ENCODE measurements around the gene RADX. TPM values are rescaled to one million over a fixed set of nuclear protein-coding genes. Genes with fewer than 3 reads are reported as not detected.

Gene RADX
- total and polyA plus RNA-seq, 2 experiments from 2014 or later = 1.9 to 6.7 TPM

DNA sequence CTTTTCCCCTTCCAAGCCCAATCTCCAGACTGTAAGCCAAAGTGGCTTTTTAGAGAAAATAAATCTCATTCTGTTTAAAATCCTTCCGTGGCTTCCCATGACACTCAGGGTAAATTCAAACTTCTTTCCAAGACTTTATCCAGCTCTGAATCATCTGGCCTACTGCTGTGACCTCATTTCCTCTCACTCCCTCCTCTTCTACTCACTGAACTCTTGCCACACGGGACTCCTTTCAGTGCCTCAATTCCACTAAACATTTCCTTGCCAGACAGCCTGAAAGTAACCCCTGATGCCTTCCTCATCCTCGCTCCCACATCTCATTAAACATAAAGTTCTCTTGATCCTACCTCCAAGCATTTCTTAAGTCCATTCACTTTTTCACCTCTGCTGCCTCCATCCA, 86.9 kb downstream of the RADX start:
- Mint-ChIP-seq H3K27ac (no peak overlapping the region), H3K36me3 (ENCODE audit: low read depth) (no peaks in the 10 kb centered on the region), H3K4me3 (no peak overlapping the region), H3K4me1 (no peaks in the 10 kb centered on the region; the same call in 2 of the 3 replicates), H3K9me3 (no peaks in the 10 kb centered on the region), H3K27me3 (ENCODE audit: insufficient read depth, low read depth, poor library complexity) (peaks cover 1% of the 10 kb centered on the region)
- Histone ChIP-seq H3K27ac (ENCODE audit: low read depth) (no peak overlapping the region), H3K9me2 (ENCODE audit: insufficient read depth) (no peaks in the 10 kb centered on the region), H3K79me2 (replicated peaks; ENCODE audit: insufficient read depth) (no peaks in the 10 kb centered on the region), H2AFZ (no peak overlapping the region; the same call in 1 of the 2 replicates), H3K4me3 (no peak overlapping the region), H3K4me1 (ENCODE audit: insufficient read depth) (no peaks in the 10 kb centered on the region), H3F3A (replicated peaks; ENCODE audit: low read depth) (no peaks in the 10 kb centered on the region), H3K4me2 (no peak overlapping the region), H3K27me3 (ENCODE audit: insufficient read depth) (no peaks in the 10 kb centered on the region), H4K20me1 (replicated peaks; ENCODE audit: insufficient read depth) (no peaks in the 10 kb centered on the region), H3K36me3 (ENCODE audit: insufficient read depth) (no peaks in the 10 kb centered on the region)
- TF ChIP-seq, protein P1, sequence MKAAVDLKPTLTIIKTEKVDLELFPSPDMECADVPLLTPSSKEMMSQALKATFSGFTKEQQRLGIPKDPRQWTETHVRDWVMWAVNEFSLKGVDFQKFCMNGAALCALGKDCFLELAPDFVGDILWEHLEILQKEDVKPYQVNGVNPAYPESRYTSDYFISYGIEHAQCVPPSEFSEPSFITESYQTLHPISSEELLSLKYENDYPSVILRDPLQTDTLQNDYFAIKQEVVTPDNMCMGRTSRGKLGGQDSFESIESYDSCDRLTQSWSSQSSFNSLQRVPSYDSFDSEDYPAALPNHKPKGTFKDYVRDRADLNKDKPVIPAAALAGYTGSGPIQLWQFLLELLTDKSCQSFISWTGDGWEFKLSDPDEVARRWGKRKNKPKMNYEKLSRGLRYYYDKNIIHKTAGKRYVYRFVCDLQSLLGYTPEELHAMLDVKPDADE (IDR thresholded peaks at IDR 0.05) = no peak
- TF ChIP-seq ZNF331 (CRISPR knock-in tag; IDR thresholded peaks at IDR 0.05; ENCODE audit: low read depth) (no peak), CREB1 (CRISPR knock-in tag; IDR thresholded peaks at IDR 0.05; ENCODE audit: low read depth) (no peak), NANOG (IDR thresholded peaks at IDR 0.05; ENCODE audit: borderline replicate concordance) (no peak), STAT1 (IDR thresholded peaks at IDR 0.05; ENCODE audit: unreplicated experiment) (no peak), JUNB (IDR thresholded peaks at IDR 0.05; ENCODE audit: unreplicated experiment) (no peak), POLR2AphosphoS5 (IDR thresholded peaks at IDR 0.05; ENCODE audit: low read depth) (no peak), EZH2 (IDR thresholded peaks at IDR 0.05; ENCODE audit: low read depth, unreplicated experiment) (no peak)
- TF ChIP-seq, protein P2, sequence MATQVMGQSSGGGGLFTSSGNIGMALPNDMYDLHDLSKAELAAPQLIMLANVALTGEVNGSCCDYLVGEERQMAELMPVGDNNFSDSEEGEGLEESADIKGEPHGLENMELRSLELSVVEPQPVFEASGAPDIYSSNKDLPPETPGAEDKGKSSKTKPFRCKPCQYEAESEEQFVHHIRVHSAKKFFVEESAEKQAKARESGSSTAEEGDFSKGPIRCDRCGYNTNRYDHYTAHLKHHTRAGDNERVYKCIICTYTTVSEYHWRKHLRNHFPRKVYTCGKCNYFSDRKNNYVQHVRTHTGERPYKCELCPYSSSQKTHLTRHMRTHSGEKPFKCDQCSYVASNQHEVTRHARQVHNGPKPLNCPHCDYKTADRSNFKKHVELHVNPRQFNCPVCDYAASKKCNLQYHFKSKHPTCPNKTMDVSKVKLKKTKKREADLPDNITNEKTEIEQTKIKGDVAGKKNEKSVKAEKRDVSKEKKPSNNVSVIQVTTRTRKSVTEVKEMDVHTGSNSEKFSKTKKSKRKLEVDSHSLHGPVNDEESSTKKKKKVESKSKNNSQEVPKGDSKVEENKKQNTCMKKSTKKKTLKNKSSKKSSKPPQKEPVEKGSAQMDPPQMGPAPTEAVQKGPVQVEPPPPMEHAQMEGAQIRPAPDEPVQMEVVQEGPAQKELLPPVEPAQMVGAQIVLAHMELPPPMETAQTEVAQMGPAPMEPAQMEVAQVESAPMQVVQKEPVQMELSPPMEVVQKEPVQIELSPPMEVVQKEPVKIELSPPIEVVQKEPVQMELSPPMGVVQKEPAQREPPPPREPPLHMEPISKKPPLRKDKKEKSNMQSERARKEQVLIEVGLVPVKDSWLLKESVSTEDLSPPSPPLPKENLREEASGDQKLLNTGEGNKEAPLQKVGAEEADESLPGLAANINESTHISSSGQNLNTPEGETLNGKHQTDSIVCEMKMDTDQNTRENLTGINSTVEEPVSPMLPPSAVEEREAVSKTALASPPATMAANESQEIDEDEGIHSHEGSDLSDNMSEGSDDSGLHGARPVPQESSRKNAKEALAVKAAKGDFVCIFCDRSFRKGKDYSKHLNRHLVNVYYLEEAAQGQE (IDR thresholded peaks at IDR 0.05; ENCODE audit: unreplicated experiment) = no peak
- TF ChIP-seq, protein P3, sequence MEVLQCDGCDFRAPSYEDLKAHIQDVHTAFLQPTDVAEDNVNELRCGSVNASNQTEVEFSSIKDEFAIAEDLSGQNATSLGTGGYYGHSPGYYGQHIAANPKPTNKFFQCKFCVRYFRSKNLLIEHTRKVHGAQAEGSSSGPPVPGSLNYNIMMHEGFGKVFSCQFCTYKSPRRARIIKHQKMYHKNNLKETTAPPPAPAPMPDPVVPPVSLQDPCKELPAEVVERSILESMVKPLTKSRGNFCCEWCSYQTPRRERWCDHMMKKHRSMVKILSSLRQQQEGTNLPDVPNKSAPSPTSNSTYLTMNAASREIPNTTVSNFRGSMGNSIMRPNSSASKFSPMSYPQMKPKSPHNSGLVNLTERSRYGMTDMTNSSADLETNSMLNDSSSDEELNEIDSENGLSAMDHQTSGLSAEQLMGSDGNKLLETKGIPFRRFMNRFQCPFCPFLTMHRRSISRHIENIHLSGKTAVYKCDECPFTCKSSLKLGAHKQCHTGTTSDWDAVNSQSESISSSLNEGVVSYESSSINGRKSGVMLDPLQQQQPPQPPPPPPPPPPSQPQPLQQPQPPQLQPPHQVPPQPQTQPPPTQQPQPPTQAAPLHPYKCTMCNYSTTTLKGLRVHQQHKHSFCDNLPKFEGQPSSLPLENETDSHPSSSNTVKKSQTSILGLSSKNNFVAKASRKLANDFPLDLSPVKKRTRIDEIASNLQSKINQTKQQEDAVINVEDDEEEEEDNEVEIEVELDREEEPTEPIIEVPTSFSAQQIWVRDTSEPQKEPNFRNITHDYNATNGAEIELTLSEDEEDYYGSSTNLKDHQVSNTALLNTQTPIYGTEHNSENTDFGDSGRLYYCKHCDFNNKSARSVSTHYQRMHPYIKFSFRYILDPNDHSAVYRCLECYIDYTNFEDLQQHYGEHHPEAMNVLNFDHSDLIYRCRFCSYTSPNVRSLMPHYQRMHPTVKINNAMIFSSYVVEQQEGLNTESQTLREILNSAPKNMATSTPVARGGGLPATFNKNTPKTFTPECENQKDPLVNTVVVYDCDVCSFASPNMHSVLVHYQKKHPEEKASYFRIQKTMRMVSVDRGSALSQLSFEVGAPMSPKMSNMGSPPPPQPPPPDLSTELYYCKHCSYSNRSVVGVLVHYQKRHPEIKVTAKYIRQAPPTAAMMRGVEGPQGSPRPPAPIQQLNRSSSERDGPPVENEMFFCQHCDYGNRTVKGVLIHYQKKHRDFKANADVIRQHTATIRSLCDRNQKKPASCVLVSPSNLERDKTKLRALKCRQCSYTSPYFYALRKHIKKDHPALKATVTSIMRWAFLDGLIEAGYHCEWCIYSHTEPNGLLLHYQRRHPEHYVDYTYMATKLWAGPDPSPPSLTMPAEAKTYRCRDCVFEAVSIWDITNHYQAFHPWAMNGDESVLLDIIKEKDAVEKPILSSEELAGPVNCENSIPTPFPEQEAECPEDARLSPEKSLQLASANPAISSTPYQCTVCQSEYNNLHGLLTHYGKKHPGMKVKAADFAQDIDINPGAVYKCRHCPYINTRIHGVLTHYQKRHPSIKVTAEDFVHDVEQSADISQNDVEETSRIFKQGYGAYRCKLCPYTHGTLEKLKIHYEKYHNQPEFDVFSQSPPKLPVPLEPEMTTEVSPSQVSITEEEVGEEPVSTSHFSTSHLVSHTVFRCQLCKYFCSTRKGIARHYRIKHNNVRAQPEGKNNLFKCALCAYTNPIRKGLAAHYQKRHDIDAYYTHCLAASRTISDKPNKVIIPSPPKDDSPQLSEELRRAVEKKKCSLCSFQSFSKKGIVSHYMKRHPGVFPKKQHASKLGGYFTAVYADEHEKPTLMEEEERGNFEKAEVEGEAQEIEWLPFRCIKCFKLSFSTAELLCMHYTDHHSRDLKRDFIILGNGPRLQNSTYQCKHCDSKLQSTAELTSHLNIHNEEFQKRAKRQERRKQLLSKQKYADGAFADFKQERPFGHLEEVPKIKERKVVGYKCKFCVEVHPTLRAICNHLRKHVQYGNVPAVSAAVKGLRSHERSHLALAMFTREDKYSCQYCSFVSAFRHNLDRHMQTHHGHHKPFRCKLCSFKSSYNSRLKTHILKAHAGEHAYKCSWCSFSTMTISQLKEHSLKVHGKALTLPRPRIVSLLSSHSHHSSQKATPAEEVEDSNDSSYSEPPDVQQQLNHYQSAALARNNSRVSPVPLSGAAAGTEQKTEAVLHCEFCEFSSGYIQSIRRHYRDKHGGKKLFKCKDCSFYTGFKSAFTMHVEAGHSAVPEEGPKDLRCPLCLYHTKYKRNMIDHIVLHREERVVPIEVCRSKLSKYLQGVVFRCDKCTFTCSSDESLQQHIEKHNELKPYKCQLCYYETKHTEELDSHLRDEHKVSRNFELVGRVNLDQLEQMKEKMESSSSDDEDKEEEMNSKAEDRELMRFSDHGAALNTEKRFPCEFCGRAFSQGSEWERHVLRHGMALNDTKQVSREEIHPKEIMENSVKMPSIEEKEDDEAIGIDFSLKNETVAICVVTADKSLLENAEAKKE (CRISPR knock-in tag; IDR thresholded peaks at IDR 0.05) = no peak
- DNase-seq (ENCODE audit: low spot score) = no peak
- ATAC-seq = no peak

Data from GM23338 (cell line).